ENCODE results near the gene CACNA1I.

The CACNA1I gene

DNA sequence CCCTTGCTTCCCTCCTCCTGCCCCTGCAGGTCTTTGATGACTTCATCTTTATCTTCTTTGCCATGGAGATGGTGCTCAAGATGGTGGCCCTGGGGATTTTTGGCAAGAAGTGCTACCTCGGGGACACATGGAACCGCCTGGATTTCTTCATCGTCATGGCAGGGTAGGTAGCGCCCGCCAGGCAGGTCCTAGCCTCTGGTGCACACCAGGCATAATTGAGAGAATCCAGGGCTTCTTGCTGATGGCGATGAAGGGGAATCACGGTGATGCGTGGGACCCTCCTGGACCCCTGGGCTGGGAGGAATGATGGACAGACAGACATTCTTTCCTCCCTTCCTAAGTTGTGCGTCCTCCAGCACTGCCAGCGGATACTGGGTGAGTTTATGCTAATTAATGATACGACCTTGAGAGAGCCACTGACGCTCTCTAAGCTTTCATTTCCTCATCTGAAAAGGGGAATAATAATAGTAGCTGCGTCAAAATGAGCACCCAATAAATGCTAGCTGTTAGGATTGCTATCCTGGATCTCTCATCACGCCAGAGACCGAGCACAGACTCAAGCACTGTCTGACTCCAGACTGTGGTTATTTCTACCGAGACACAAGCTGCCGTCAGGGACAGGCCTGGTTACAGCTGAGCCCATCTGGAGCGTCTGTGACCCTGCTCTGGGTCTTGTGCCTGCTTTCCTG is 30.1 kb downstream of the CACNA1I start:
- no peak for DNase-seq

DNA sequence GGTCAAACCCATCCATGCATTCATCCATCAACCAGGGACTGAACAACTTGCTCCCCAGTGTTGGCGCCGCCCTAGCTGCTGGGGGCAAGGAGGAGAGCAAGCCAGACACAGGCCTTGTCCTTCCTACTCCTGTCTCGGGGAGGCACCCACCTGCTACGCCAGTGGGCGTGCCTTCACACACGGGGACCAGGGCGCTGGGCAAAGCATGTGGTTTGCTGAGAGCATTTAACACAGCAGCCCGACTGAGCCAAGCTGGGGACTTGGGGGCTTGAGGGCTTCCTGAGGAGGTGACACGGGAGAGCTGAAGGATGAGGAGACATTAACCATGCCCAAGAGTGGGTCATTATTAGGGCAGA is 30.6 kb downstream of the CACNA1I start:
- no peak for DNase-seq

DNA sequence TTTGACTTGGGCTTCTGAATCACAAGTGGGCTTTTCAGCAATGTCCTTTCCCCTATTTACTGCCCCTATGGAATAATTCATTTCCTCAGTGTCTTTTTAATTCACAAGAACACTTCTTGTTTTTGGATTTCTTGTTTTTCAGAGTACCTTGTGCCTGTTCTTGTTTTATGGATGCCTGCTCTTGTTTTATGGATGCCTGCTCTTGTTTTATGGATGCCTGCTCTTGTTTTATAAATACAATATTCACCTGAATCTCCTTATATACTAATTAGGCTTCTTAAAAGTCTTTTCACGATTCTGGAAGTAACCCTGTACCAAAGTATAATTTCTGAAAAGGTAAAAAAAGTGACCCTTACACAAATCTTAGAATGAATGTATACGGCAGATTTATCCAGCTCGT is 32.8 kb downstream of the CACNA1I start:
- no peak for DNase-seq

DNA sequence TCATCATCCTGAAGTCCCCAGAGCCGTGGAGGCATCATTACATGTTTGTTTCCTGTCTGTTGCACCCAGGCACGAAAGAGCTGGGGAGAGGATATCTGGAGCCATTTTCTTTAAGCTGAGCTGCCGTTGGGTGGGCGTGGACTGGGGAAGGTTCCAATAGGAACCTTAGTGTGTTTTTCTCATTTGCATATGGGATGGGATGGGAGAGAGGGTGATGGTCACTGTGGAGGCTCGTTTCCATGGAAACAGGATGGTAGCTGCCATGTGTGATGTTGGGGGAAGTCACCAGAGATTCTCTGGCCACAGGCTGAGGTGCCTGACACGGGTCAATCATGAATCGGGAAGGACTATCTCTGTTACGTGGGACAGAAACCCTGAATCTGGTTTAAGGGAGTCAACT is 39.7 kb downstream of the CACNA1I start:
- no peak for DNase-seq

DNA sequence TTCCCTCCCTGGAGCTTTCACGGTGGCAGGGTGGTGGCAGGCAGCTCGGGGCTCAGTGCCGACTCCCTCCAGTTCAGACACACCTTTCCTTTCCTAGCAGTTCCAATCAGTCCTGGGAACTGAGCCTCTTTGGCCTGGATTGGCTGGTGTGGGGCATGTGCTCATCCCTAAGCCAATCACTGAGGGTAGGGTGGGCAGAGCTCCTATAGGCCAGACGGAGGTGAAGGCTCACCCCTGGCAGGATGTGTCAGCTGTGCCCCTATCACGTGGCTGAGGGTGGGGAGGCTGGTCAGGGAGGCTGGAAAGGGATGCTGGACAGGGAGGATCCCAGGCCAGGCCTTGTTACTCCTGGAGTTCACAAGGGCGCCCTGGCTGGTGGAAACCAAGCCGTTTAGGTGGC is 40.2 kb downstream of the CACNA1I start:
- DNase-seq, result no peak

DNA sequence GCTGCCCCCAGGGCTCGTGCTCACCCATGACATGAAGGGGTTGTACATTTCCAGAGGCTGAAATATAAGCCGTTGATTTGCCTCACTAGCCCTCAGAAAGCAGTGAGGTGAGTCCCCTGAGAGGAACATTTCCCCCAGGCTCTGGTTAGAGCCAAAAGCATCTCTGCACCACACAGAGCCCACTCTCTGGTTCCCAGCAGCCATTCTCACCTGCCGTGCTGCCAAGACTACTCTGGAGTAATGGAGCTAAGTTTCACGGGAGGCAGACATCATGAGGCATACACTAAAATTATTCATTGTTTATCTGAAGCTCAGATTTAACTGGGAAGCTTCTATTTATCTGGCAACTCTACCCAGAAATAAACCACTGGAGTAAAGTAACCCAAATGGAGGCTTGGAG is 40.8 kb downstream of the CACNA1I start:
- no peak for DNase-seq

DNA sequence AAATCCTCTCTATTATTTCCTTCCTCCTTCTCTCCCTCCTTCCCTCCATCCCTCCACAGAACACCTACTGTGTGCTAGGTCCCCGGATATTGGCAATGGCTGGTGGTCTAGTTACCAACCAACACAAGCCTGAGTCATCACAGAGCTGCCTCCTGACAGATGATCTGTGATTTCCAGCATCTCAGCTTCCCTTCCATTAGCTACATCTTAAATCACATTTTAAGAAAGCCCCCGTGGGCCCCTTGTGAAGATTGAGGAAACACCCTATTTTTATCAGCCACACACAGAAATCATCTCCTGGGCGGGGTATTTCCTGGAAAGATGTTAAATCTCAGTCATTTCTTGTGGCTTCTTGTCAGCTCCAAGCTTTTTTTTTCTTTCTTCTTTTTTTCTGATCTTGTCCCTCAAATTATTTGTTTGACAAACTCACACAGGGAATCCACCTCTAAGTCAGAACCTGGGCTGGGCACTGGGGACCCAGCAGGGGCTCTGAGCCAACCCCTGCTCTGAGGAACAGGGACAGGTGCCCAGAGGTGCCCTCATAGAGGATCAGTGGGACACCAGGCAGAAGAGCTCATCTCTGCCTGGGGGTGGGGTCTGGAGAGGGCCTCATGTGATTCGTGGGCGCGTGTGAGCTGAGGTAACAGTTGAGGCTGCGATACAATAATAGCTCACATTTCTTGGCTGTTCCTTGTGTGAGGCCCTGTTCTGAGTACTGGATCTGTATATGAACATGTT is 42.4 kb downstream of the CACNA1I start:
- DNase-seq, result no peak

DNA sequence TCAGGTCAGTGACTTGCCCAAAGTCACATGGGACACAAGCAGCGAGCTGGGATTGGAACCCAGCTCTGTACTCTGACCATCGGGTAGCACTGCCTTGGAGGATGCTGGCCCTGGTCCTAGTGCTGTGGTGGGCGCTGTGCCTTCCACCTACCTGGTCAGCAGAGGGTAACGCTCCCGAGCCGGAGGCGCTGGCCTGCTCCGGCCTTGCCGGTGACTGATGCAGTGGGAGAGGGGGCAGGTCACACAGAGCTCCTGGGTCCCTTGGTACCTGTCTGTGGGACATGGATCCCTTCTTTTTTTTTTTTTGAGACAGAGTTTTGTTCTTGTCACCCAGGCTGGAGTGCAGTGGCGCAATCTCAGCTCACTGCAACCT is 43.0 kb downstream of the CACNA1I start:
- no peak for DNase-seq

DNA sequence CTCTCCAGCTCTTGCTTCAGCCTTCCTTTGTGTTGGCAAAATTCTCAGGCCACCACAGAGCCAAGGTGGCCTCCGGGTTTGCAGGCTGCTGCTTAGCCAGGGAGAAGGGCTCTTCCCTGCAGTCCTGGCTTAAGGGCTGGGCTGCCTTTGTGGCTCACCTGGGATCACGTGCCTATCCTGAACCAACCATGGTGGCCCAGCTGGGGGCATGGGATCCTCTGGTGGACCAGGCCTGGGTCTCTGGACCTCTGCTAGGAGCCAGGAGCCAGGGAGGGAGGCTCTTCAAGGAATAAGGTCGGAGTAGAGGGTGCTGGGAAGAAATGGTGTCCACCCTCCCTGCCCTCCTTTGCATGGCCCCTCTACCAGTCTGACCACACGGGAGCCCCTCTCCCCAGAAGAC is 43.9 kb downstream of the CACNA1I start:
- DNase-seq, result no peak

DNA sequence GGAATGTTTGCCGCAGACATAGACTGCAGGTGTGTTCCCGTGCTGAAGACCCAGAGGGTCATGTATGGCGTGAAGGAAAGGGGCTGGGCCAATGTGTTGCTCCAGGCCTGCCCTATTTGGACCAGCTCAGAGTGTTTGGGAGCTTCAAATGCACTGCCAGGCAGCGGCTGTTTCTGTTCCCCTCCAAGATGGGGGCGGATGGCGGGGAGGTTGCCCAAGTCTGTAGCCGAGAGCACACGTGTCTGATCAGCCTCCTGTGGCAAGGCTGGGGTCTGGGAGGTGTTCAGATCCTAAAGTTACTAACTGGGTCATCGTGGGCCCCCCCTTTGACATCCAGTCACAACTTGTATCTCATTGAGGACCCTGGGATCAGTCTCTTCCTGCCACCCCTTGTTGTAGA is 45.5 kb downstream of the CACNA1I start:
- no peak for DNase-seq

DNA sequence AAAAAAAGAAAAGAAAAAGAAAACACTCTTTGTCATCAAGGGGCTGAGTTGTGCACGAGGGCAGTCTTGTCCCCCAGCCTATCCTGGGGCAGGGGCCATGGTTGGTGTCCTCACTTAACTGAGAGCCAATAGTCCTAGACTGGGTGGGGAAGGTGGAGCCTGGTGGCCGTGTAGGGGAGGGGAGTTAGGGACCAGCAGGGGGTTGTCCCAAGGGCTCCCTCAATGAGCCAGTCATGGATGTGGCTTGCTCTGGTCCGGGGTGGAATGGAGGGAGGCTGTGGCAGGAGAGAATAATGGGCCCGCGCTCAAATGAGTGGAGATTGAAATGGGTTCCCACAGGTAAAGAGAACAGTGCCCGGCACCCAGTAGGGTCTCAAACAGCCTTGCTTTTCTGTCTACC is 46.2 kb downstream of the CACNA1I start:
- DNase-seq, result no peak

DNA sequence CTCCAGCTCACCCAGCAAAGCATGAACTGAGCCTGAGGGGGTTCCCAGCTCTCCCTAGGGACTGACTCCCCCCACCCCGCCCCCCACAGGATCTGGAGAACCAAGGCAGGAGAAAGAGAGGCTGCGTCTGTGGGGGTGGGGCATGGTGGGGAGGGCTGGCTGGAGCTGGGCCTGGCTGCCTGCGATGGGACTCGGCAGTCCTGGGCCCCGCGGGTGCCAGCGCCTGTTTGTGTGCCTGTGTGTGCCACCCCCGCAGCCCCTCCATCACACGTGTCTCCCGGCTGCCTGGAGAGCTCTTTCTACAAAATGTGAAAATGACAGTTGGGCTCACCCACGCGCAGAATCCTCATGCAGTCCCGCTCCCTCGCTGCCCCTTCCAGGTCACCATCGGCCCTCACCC is 46.8 kb downstream of the CACNA1I start:
- no peak for DNase-seq

DNA sequence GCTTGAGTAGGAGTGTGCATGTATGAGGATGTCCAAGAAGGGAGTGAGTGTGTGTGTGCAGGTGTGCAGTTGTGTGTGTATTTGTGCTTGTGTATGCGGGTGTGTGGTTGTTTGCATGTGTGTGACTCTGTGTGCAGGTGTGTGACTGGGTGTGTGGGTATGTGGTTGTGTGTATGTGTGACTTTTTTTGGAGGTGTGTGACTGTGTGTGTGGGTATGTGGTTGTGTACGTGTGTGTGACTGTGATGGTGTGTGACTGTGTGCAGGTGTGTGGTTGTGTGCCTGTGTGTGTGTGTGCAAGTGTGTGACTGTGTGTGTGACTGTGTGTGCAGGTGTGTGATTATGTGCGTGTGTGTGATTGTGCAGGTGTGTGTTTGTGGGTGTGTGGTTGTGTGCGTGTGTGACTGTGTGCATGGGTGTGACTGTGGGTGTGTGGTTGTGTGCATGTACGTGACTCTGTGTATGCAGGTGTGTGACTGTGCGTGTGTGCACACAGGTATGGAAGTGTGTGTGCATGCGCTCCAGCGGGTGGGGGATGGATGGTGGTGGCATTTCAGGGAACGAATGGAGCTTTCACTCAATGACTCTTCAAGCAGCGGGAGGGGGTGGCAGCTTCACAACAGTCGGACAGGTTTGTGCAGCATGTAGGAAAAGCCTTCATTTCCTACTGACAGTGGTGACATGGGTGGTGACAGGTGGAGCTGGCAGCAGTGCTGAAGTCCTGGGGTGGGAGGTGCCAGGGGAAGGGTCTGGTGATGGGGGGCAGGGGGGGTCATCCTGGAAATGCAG is 47.6 kb downstream of the CACNA1I start:
- no peak for DNase-seq

DNA sequence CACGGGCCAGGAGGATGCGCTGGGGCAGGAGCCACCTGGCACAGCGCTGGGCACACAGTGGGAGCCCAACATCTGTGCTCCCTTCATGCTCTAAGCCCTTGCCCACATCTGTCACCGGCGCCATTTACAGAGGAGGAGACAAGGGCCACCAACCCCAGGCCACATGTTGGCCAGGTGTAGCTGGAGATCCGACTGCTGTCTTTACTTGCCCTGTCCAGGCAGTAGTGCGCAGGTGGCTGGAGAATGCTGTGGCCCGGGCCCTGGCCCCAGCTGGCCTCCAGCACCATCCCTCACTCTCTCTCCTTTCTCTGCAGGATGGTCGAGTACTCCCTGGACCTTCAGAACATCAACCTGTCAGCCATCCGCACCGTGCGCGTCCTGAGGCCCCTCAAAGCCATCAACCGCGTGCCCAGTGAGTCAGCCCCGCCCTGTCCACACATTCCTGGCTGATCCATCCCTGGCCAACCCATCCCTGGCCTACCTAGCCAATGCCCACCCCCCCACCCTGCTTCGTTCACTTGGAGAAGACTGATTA is 48.5 kb downstream of the CACNA1I start:
- DNase-seq, result no peak

DNA sequence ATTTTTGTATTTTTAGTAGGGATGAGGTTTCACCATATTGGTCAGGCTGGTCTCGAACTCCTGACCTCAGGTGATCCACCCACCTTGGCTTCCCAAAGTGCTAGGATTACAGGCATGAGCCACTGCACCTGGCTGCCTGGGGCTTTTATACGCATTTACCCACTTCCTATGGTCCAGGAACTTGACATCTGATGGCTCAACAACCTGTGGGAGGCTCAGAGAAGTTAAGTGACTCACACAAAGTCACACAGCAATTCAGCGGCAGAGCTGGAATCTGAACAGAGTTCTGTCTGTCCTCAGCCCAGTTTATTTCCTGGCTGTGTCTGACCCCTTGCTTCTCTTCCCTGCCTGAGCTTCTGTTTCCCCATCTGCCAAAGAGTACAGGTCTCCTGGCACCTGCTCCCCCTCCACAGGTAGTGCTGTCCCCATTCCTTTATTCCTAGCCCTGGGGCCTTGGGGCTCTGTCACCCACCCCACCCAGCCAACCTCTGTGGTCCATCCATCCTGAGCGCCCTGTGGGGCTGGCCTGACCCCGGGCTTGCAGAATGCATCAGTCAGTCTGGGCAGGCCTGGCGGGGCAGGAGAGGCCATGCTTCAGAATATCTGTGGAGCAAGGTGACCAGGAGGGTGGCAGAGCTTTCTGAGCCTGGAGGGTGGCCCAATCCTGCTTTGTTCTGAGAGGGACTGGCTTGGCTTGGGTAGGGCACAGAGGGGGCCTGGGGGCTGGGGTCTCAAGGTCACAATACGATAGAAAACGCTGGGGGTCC is 50.6 kb downstream of the CACNA1I start:
- DNase-seq, result no peak

DNA sequence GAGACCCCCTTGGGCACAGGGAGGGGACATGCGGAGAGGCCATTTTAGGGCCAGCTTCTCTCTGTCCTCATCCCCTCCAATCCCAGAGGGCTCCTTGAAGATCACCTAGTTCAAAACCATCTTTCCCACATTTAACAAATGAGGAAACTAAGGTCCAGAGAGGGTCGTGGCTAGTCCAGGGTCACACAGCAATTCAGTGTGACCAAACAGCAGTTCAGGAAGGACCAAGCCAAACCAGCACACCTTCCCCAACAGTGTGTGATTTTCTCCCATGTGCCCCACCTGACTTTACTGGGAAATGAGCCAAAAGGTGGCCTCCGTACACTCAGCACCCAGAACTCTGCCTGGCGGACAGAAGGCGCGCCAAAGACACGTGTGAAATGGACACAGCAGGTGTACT is 51.3 kb downstream of the CACNA1I start:
- no peak for DNase-seq

DNA sequence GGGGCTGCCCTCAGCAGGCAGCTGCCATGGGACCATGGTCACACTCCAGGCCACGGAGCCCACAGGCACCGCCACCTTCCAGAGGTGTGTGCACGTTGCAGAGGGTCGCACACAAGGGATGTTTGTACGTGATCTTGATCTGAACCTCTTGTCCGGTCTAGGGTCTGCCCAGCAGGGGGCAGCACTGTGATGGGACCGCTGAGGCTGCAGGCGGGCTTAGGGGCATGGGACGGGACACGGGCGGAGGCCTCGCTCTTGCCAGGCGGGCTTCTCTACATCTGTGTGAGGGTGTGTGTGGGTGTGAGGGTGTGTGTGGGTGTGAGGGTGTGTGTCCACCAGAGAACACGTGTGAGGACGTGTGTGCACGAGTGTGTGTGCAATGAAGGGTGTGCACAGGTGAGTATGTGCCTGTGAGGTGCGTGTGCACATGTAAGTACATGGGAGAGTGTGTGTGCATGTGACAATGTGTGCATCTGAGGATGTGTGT is 52.4 kb downstream of the CACNA1I start:
- DNase-seq, result no peak

DNA sequence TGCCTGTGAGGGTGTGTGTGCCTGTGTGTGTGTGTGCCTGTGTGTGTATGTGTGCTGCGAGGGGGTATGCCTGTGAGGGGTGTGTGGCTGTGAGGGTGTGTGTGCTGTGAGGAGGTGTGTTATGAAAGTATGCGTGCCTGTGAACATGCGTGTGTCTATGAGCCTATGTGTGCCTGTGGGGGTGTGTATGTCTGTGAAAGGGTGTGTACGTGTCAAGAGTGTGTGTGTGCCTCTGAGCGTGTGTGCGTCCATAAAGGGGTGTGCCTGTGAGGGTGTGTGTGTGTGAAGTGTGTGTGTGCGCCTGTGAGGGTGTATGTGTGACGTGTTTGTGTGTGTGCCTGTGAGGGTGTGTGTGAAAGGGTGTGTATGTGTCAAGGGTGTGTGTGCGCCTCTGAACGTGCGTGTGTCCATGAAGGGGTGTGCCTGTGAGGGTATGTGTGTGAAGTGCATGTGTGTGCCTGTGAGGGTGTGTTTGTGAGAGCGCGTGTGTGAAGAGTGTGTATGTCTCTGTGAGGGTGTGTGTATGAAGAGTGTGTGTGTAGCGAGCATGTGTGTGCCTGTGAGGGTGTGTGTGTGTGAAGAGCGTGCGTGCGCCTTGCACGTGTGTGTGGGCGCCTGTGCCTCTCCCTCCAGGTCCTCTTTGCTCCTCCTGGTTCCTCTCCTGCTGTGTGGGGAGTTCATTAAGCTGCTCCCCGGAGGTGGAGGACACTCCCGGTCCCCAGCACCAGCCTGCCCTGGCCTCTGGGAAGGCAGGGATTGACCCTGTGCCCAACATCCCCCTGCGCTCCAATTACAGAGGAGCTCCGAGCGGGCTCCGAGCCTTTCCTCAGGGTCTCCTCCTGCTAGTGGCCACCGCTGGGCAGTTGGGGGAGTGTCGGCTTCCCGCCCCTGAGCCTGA is 53.3 kb downstream of the CACNA1I start:
- DNase-seq, result no peak

DNA sequence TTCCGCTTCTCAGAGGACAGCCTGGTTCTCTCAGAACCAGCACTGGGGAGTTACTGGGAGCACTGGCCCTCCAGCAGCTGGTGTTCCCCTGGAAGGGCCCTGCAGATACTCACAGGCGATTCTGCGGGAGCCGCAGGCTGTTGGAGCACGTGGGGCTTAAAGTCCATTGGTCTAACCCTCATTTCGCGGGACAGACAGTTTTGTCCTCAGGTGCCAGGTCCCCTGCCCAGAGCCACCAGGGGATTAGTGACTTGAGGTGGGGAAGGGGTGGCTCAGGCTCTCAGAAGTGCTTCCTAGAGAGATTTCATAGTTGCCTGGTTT is 53.9 kb downstream of the CACNA1I start:
- no peak for DNase-seq

DNA sequence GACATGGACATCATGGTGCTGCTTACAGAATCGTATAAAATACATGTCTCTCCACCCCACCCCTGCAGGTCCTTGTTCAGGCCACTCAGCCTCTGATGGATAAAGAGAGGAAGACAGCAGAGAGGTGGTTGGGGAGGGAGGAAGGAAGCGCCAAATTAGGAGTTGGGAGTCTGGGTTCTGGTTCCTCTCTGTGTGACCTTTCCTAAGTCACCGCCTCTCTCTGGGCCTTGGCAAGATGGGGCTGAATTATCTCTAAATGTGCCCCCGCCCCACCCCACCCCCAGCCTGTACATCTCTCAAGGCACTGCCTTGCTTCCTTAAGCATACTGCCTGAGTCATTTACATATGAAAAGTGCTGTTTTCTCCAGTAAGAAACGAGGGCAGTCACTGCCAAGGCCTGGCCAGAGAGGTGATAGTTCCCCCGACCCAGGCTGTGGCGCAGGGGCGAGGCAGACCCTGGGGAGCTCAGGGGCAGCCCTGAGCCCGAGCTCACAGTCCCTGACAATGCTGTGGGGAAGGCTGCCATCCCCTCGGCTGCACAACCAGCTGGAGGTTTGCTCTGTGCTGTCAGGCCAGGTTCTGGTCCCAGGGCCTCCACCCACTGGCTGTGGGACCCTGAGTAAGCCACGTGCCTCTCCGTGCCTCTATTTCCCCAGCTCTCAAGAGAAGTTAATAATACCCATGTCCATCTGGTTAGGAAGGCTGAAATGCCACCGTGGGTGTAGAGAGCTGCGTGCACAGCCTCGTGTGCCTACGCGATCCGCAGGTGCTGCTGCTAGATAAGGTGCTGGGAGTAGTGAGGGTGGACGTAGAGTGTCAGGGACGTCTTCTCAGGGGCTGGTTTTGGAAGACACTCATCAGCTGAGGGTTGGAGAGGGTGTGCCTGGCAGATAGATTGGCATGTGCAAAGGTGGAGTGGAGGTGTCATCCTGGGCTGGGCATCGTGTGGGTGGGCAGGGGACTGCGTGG is 55.3 kb downstream of the CACNA1I start:
- DNase-seq, result no peak

DNA sequence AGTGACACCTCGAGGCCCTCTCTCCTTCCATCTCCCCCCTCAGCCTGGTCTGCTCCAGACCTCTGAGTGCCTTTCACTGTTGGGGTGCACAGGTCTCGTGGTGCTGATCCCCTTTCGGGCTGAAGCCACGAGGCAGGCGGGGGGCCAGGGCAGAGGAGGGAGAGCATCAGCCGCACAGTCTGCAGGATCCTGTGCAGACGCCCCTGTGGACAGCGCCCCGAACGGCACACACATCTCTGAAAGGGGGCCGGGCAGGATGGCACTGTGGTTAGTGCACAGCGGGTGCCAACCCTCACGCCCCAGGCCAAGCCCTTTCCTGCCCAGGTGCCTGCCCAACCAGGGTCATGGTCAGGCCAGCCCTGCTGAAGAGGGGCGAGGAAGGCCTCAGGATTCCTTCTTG is 56.7 kb downstream of the CACNA1I start:
- no peak for DNase-seq
